Esophagus muscularis mucosa (tissue), 4 donors: ENCODE data around the gene TP53RK.

Experiments used
- CTCF ChIP-seq, 3 experiments: fragments of 200-600 bp in 2 of 3; fragments of 450-650 bp in 1 of 3; sonication (generic) in 2 of 3; IDR thresholded peaks; one replicate each; pipeline ENCODE4 v1.5.1; 2017 to 2019; ENCODE audit warnings: antibody characterized with exemption in 3 of 3, mild to moderate bottlenecking in 2 of 3, moderate library complexity in 1 of 3
- EP300 ChIP-seq: sonication (generic); formaldehyde crosslinking; IDR thresholded peaks from one replicate; pipeline ENCODE4 v1.6.1; 2017; ENCODE audit warnings: antibody characterized with exemption
- POLR2A ChIP-seq: fragments of 450-650 bp; IDR thresholded peaks from one replicate; pipeline ENCODE4 v1.6.1; 2017; ENCODE audit warnings: antibody characterized with exemption, moderate library complexity, mild to moderate bottlenecking, low read depth
- POLR2AphosphoS5 ChIP-seq, 2 donors: sonication (generic); formaldehyde crosslinking; IDR thresholded peaks; one replicate each; pipeline ENCODE4 v1.6.1; 2017; ENCODE audit warnings: antibody characterized with exemption in 2 of 2

DNA sequence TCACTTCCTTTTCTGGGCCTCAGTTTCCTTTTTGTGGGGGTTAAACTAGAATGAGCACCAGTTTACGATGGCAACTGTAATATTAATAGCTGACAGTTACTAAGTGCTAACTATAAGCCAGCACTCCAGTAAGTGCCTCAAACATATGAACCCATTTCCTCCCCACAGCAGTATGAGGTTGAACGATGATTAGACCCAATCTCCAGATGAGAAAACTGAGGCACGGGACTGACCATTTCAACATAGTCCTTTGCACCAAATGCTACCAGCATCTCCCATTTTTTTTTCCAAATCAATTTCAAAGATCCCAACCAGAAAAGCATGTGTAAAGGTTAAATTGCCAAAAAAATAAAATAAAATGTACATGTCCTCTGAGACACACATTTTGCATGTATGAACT, 45.1 kb downstream of the TP53RK start:
- no peak for TF ChIP-seq POLR2AphosphoS5 (IDR thresholded peaks at IDR 0.05)
- no peak for TF ChIP-seq CTCF (IDR thresholded peaks at IDR 0.05)
- no peak for TF ChIP-seq EP300
- no peak for TF ChIP-seq POLR2A
